Measurements from ENCODE around the gene HHATL. TPM values are rescaled to one million over a fixed set of nuclear protein-coding genes. Genes with fewer than 3 reads are reported as not detected.

The HHATL gene
- total RNA-seq, 2 experiments from 2014 or later: not detected

GRCh38 chr3:42711491-42712343 lies 9.1 kb upstream of the HHATL start:
- POLR2A ChIA-PET: interaction anchor here (0.6 to 0.7 kb wide), 2 partner anchors 211 to 213 kb away, joined by 3 to 7 read pairs; no protein-coding TSS in a partner anchor
- Histone ChIP-seq H3K27ac (ENCODE audit: low read depth, low read length, poor library complexity, severe bottlenecking) (no peak overlapping the region), H3K4me3 (ENCODE audit: low read depth, low read length, poor library complexity, severe bottlenecking) (no peak overlapping the region), H3K79me2 (ENCODE audit: insufficient read depth, low read depth, low read length) (no peaks in the 10 kb centered on the region), H3K36me3 (ENCODE audit: insufficient read depth, low read length) (no peaks in the 10 kb centered on the region), H3K9me2 (ENCODE audit: insufficient read depth, low read length) (no peaks in the 10 kb centered on the region), H3K4me2 (ENCODE audit: low read length) (no peak overlapping the region), H2AFZ (ENCODE audit: low read length) (no peak overlapping the region), H3K4me1 (ENCODE audit: insufficient read depth, low read length, poor library complexity, severe bottlenecking) (peaks cover 12% of the 10 kb centered on the region), H3K9me3 (ENCODE audit: low read length) (no peaks in the 10 kb centered on the region), H4K20me1 (ENCODE audit: insufficient read depth, low read length) (no peaks in the 10 kb centered on the region)
- TF ChIP-seq CTCF (conservative IDR thresholded peaks at IDR 0.05; ENCODE audit: low read length): no peak
- no peak for TF ChIP-seq EZH2phosphoT487 (IDR thresholded peaks at IDR 0.05; ENCODE audit: borderline replicate concordance, low read depth, low read length)
- CTCF ChIA-PET (ENCODE audit: unreplicated experiment): interaction anchor here (0.6 kb wide), 1 partner anchor 42 kb away, joined by 3 read pairs; no protein-coding TSS in a partner anchor
- BruUV-seq (replicated peaks): no TSS peak
- intact Hi-C loops (cut with micrococcal nuclease; ENCODE audit: unreplicated experiment): no loop called here
- no peak for DNase-seq (ENCODE audit: low spot score)

- Histone ChIP-seq H3K4me1 (ENCODE audit: insufficient read depth, low read length, poor library complexity, severe bottlenecking) (peaks cover 12% of the 10 kb centered on the region), H3K4me3 (ENCODE audit: low read depth, low read length, poor library complexity, severe bottlenecking) (no peak overlapping the region), H3K4me2 (ENCODE audit: low read length) (no peak overlapping the region), H2AFZ (ENCODE audit: low read length) (no peak overlapping the region), H4K20me1 (ENCODE audit: insufficient read depth, low read length) (no peaks in the 10 kb centered on the region), H3K9me3 (ENCODE audit: low read length) (no peaks in the 10 kb centered on the region), H3K79me2 (ENCODE audit: insufficient read depth, low read depth, low read length) (no peaks in the 10 kb centered on the region), H3K36me3 (ENCODE audit: insufficient read depth, low read length) (no peaks in the 10 kb centered on the region), H3K27ac (ENCODE audit: low read depth, low read length, poor library complexity, severe bottlenecking) (no peak overlapping the region), H3K9me2 (ENCODE audit: insufficient read depth, low read length) (no peaks in the 10 kb centered on the region)
- intact Hi-C loops (cut with micrococcal nuclease; ENCODE audit: unreplicated experiment): no loop called here
- TF ChIP-seq CTCF (conservative IDR thresholded peaks at IDR 0.05; ENCODE audit: low read length) (no peak), EZH2phosphoT487 (IDR thresholded peaks at IDR 0.05; ENCODE audit: borderline replicate concordance, low read depth, low read length) (no peak)
- DNase-seq (ENCODE audit: low spot score): no peak
- ChIA-PET POLR2A (no interaction called here), CTCF (ENCODE audit: unreplicated experiment) (interaction anchor here (0.6 kb wide), 1 partner anchor 11 kb away, joined by 3 read pairs; no protein-coding TSS in a partner anchor)
- BruUV-seq (replicated peaks): no TSS peak
These were observed 7.9 kb upstream of the HHATL start for GRCh38 chr3:42710323-42711021.
